HG03045 (cell line): Measurements from ENCODE around the gene COL6A1.
"Not testable (repeated sequence)": the region's sequence is repeated elsewhere in the genome, so short reads cannot be mapped to it uniquely, and the experiment has no call there.

Experiments used
- ATAC-seq: cut with Tn5 transposase; IDR thresholded peaks from one replicate; pipeline ENCODE4 v1.9.1; 2021; ENCODE audit warnings: mild to moderate bottlenecking, moderate library complexity; ENCODE audit not compliant: unreplicated experiment

The COL6A1 gene

GRCh38 chr21:45945868-45946210 is 35.7 kb upstream of the COL6A1 start:
- no peak for ATAC-seq

- ATAC-seq = no peak
Measured at GRCh38 chr21:45947296-45947695, 34.3 kb upstream of the COL6A1 start.

- ATAC-seq = no peak
Measured at GRCh38 chr21:45947716-45948255, 33.8 kb upstream of the COL6A1 start.

- ATAC-seq = no peak
Measured at GRCh38 chr21:45948576-45949141, 32.9 kb upstream of the COL6A1 start.

GRCh38 chr21:45949928-45950739 is 31.4 kb upstream of the COL6A1 start:
- no peak for ATAC-seq

GRCh38 chr21:45950740-45951515 is 30.6 kb upstream of the COL6A1 start:
- ATAC-seq = no peak

- no peak for ATAC-seq
Measured at GRCh38 chr21:45951676-45952075, 29.9 kb upstream of the COL6A1 start.

- not testable (repeated sequence) for ATAC-seq
Measured at GRCh38 chr21:45952527-45952926, 29.0 kb upstream of the COL6A1 start.

- no peak for ATAC-seq
Measured at GRCh38 chr21:45952974-45953373, 28.6 kb upstream of the COL6A1 start.

GRCh38 chr21:45954261-45954660 is 27.3 kb upstream of the COL6A1 start:
- no peak for ATAC-seq

- no peak for ATAC-seq
Measured at GRCh38 chr21:45954921-45955320, 26.6 kb upstream of the COL6A1 start.

GRCh38 chr21:45957551-45957950 is 24.0 kb upstream of the COL6A1 start:
- ATAC-seq = no peak

GRCh38 chr21:45957981-45958600 is 23.5 kb upstream of the COL6A1 start:
- ATAC-seq = no peak

- ATAC-seq = no peak
Measured at GRCh38 chr21:45959182-45959581, 22.4 kb upstream of the COL6A1 start.

GRCh38 chr21:45959779-45960390 is 21.7 kb upstream of the COL6A1 start:
- no peak for ATAC-seq

GRCh38 chr21:45961408-45961807 is 20.2 kb upstream of the COL6A1 start:
- ATAC-seq = not testable (repeated sequence)

GRCh38 chr21:45962531-45963231 is 18.9 kb upstream of the COL6A1 start:
- ATAC-seq = no peak

GRCh38 chr21:45963232-45963570 is 18.4 kb upstream of the COL6A1 start:
- ATAC-seq = no peak

GRCh38 chr21:45964649-45965048 is 16.9 kb upstream of the COL6A1 start:
- ATAC-seq = no peak

- no peak for ATAC-seq
Measured at GRCh38 chr21:45965084-45965809, 16.3 kb upstream of the COL6A1 start.
